ENCODE results near the gene NUP37.
"Not testable (repeated sequence)": the region's sequence is repeated elsewhere in the genome, so short reads cannot be mapped to it uniquely, and the experiment has no call there.

Gene NUP37

GRCh38 chr12:102080842-102081241 lies 39.1 kb downstream of the NUP37 start:
- no peak for DNase-seq

DNA sequence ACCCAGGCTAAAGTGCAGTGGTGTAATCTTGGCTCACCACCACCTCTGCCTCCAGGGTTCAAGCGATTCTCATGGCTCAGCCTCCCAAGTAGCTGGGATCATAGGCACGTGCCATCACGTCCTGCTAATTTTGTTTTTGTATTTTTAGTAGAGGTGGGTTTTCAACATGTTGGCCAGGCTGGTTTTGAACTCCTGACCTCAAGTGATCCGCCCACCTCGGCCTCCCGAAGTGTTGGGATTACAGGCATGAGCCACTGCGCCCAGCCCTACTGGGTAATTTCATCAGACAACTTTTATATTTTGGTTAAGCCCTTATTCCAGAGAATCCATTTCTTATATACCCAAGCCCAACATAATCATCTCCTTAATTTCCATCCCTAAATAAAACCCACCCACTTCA lies 47.8 kb downstream of the NUP37 start:
- DNase-seq: not testable (repeated sequence)

DNA sequence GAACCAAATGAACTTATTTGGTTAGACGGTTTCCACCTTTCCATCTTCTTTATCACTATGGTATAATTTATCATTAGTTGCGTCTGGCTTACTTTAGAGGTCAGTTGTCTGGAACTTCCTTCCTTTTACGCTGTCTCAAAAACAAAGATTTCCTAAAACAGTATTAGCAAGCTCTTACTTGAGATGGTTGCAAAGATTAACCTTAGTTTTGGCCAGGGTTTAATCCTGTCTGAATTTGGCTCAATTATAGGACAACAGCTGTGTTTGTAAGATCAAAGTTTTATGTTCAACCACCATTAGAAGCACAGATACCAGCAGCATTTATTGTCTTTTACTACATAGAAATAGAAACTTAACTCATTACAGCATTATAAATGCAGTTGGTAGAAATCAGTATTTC lies 50.2 kb downstream of the NUP37 start:
- DNase-seq: no peak

- no peak for DNase-seq
These were observed 52.2 kb downstream of the NUP37 start for GRCh38 chr12:102067574-102068258.

DNA sequence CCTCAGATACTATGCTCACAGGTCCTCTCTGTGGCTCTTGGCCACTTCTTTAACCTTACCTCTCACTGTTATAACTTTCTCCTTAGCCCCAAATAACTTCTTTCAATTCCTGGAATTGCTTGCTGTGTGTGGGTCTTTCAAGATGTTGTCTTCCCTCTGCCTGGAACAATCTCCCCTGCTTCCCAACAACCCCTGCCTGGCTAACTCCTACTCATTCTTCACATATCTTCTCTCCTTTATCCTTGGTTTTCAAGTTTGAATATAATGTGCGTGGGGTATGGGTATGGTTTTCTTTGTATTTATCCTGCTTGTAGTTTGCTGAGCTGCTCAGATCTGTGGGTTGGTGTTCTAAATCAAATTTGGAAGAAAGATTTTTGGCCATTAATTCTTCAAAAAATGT lies 55.4 kb downstream of the NUP37 start:
- DNase-seq: no peak

- no peak for DNase-seq
These were observed 56.8 kb downstream of the NUP37 start for GRCh38 chr12:102063069-102063468.

- DNase-seq: no peak
These were observed 57.5 kb downstream of the NUP37 start for GRCh38 chr12:102062419-102062806.

DNA sequence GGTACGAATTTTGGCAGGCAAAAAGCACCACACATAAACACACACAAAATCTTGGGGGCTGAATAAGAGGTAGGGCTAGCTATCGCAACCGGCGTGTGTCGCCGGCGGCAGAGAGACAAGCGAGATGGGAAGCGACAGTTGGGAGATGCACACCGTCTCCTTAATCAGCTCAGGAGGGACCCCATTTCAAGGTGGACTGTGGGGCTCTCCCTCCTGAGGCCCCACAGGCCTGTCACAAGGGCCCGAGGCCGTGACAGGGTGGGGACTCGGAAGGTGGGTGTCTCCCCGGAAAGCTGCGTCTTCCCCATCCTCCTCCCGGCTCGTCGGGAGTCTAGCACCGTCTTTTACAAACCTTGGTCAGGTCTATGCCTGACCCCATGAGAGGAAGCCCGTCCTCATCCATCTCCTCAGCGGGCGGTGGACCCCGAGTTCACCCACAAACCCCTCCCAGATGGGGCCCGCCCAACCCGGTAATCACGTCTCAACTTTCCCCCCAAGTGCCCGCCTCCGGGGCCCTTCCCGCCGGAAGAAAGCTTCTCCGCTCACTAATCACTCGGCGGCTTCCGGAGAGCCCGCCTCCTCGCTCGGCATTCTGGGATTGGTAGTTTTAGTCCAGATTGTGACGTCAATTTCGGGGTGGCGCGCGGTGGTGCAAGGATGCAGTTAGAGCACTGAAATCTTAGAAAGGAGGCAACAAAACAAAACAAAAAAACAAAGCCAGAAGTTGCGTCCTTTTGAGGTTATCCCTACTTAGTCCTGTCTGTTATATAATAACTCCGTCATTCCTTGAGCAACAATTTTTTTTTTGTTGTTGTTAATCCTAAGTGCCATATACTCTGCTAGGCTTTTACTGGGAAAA lies 58.1 kb downstream of the NUP37 start, which contains the start of gene WASHC3:
TSS of gene WASHC3 (minus strand) at position 432 of the 859 bp plus-strand sequence. CDS start at position 403, 29 bp downstream.
- peak; percentile 92 for DNase-seq

- DNase-seq: no peak
These were observed 58.8 kb downstream of the NUP37 start for GRCh38 chr12:102061096-102061559.

DNA sequence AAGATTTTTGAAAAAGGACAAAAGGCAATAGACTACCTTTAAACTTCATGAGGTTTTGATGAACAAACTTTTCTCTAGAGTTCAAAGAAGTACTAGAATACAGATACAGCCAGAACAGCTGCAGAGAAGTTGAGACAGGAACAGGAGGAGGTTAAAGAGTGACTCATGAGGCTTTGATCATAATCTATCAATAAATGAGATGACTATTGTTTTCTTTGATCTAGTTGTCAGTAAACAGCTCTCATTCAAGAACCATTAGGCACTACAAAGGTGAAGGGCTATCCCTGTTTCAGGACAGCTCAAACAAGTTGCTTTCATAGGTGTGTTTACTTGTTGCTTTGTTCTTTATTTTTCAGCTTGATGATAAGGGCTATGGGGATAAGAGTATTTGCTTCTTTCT lies 60.6 kb downstream of the NUP37 start:
- no peak for DNase-seq

DNA sequence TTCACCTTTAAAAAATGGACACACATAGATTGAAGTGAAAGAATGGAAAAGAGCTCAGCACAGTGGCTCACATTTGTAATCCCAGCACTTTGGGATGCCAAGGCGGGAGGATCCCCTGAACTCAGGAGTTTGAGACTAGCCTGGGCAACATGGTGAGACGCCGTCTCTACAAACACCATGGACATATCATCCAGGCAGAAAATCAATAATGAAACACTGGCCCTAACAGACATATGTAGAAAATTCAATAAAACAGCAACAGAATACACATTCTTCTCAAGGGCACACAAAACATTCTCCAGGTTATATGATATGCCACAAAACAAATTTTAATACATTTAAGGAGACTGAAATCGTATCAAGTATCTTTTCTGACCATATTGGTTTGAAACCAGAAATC lies 65.6 kb downstream of the NUP37 start:
- DNase-seq: no peak

- no peak for DNase-seq
These were observed 66.9 kb downstream of the NUP37 start for GRCh38 chr12:102053062-102053349.

DNA sequence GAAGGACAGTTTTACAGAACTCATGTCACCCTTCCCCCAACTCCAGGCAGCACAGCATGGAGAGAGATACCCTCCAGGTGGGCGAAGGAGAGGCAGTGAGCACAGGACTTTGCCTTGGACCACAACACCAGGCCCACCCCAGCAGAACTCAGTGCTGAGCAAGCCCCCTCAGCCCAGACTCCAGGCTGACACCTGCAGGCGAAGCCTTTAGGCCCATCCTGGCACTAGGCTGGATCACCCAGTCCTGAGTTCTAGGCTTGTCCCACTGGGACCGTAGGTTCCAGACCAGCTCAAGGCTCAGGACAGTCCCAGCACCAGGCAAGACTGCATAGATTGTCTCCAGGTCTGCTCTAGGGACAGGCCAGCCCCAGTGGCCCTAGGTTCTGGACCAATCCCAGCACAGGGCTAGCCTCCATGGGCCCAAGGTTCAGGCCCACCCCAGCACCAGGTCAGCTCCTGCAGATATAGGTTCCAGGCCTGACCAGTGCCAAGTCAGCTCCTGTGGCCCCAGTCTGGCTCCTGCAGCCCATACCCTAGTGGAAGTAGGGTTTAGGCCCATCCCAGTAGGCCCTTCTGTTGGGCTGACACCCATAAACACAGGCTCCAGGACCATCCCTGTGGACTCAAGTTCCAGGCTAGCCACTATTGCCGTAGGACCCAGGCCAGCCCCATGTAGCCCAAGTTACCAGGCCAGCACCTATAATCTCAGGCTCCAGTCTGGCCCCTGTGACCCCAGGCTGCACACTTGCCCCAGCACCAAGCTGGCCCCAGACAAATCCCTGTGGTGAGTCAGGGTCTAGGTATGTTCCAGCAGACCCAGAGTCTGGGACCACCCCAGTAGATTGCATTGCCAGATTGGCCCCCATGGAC lies 67.5 kb downstream of the NUP37 start:
- no peak for DNase-seq

DNA sequence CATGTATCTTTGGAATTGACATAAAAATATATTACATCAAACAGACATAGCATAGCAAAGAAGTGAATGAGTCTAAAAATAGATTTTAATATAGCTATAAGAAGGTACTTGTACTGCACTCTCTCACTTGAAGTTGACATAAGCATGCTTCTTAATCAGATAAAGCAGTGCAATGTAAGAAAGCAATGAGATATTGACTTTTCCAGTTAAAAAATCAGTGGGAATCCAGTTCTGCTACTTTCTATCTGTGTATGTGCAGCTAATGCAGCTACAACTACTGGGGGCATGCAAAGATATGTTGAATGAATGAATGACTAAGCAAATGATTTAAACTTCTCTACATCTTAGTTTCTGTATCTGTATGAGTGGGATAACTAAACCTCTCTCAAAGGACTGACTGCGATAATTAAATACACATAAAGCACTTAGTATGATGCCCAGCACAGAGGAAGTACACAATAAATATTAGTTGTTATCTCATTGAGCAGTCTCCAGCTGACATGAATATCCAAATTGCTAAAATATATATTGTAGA lies 68.4 kb downstream of the NUP37 start:
- DNase-seq: no peak

DNA sequence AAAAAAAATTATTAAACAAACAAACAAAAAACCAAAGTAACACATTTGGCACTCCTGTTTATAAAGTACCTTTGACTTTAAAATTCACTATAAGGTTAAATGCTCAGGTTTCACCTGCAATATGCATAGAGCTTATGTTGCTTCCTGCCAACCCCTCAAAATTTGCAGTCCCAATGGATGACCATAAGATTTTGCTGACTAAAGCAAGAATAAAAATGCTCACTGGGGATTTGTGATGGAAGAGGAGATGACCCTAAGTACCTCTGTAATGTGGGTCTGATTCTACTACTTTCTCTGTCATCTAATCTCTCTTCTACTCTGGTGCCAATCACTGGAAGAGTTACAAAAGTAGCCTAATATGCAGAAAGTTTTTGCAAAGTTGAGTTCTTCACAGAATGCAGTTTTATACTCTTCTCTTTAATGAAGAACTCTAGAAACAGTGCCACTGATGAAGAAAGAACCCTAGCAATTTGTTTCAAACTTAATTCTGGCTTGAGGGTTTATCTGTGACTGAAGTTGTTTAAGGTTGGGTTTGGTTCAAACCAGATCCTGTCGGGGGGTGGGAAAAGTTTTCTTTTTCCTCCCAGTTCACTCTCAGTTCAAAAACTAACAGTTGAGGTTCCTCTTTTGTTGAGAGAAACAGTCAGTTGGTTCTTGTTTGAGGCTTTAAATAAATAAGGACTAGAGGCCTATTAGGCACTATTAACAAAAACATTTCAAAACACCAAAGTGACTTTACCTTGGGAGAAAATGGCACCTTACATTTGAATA lies 69.1 kb downstream of the NUP37 start:
- no peak for DNase-seq

- DNase-seq: no peak
These were observed 76.0 kb downstream of the NUP37 start for GRCh38 chr12:102043928-102044327.

DNA sequence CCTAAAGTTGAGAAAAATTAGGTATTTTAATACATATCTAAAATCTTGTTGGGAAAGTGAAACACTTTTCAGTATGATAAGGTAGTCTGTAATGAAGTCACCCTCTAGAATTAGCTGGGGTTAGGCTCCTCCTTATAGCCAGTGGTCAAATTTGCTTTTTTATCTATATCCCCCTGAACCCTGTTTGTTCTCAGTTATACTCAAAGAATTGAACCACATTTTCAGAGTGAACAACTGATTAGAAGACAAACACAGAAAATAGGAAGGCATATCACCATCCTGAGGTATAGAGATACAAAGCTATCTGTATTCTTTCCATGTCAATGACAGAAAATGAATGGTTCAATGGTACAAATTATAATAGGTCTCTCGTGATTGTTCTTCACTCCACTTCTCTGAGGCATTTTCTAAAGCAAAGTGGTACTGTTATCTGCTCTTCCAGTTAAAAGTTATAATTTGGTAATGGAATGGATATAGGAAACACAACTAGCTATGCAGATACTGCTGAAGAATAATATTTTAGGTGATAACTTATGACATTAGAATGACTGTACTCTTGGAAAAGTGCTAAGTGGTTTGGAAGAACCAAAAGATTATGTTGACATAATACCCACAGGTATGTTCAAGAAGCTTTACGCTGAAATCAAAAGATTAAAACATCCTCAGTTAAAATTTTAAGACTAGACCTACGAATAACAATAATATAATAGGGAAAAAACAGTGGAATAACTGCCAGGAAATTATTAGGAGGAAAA lies 85.7 kb downstream of the NUP37 start:
- no peak for DNase-seq

DNA sequence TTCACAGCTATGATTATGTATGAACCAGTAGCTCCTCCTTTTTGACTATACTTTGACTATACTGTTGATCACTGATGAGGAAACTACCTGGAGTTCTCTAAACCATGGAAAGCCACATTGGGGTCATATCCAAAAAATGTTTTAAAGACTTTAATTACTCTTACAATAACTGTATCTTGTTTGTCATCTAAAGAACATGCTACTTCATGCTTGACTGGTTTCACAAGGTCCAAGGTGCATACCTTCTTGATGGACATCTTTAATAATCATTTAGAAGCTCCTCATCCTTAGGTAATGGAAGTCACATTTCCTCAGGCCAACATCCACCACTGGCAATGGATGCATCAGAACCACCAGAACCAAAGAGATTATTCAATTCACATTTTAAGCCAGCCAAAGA lies 88.1 kb downstream of the NUP37 start:
- no peak for DNase-seq

DNA sequence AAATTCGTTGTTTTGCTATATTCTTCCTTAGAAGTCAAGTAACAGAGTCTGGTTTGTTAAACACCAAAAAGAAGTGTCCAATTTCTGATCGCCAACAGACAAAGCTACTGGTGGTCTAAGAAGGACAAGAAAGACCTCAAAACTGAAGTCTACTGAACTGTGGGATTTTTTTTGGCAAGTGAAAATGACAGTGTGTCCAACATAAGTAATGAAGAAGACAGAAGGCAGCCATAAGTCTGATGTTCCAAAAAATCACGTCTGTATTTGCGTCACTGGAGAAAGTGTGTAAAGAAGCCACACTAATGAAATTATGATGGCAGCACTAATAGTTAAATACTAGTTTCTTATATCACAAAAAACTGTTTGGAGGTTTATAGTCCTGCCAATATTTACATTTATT lies 90.8 kb downstream of the NUP37 start:
- no peak for DNase-seq

- no peak for DNase-seq
These were observed 93.2 kb downstream of the NUP37 start for GRCh38 chr12:102026728-102027127.

- DNase-seq: no peak
These were observed 95.1 kb downstream of the NUP37 start for GRCh38 chr12:102024765-102025164.
